GM12891 (cell line): Measurements from ENCODE around the gene ZNF341.

ENCODE experiments used
- DNase-seq: peaks from one replicate; pipeline ENCODE4 v3.0.0; 2011; ENCODE audit warnings: low spot score; ENCODE audit not compliant: insufficient read length
- FAIRE-seq: peaks from 2 replicates; lab custom pipeline; 2011; peaks lifted over from hg19 to GRCh38; lab: Jason Lieb, UNC
- PAX5 ChIP-seq: IDR thresholded peaks from 2 replicates; pipeline ENCODE4 v1.6.1; 2011; ENCODE audit warnings: low read length, moderate library complexity, mild to moderate bottlenecking; ENCODE audit not compliant: insufficient read depth, severe bottlenecking
- POLR2A ChIP-seq: IDR thresholded peaks from 2 replicates; pipeline ENCODE4 v1.6.1; 2011; ENCODE audit warnings: low read depth, low read length, control low read depth
- POLR2AphosphoS5 ChIP-seq: IDR thresholded peaks from 2 replicates; pipeline ENCODE4 v1.6.1; 2011; ENCODE audit warnings: low read depth, low read length, control low read depth
- POU2F2 ChIP-seq: IDR thresholded peaks from 2 replicates; pipeline ENCODE4 v1.6.1; 2011; ENCODE audit warnings: low read depth, mild to moderate bottlenecking, control low read depth, low read length, moderate library complexity
- SPI1 ChIP-seq: IDR thresholded peaks from 2 replicates; pipeline ENCODE4 v1.6.1; 2011; ENCODE audit warnings: low read depth, low read length, control low read depth
- TAF1 ChIP-seq: IDR thresholded peaks from 2 replicates; pipeline ENCODE4 v1.6.1; 2011; ENCODE audit warnings: low read depth, low read length, control low read depth

Gene ZNF341

GRCh38 chr20:33833333-33833732 is 101.5 kb downstream of the ZNF341 start:
- FAIRE-seq (no peak), DNase-seq (no peak)
- no peak for TF ChIP-seq TAF1
- no peak for TF ChIP-seq POU2F2
- no peak for TF ChIP-seq PAX5
- TF ChIP-seq POLR2A, result no peak
- no peak for TF ChIP-seq POLR2AphosphoS5
- TF ChIP-seq SPI1, result no peak

GRCh38 chr20:33835615-33836172 is 103.9 kb downstream of the ZNF341 start:
- no peak for DNase-seq
- no peak for TF ChIP-seq POU2F2
- no peak for TF ChIP-seq POLR2A
- no peak for TF ChIP-seq POLR2AphosphoS5
- FAIRE-seq, result no peak

- DNase-seq (no peak), FAIRE-seq (no peak)
- no peak for TF ChIP-seq TAF1
- TF ChIP-seq POLR2AphosphoS5, result no peak
- TF ChIP-seq POLR2A, result no peak
- TF ChIP-seq SPI1, result no peak
- no peak for TF ChIP-seq PAX5
- TF ChIP-seq POU2F2, result no peak
These were observed 104.5 kb downstream of the ZNF341 start for GRCh38 chr20:33836277-33836676.

GRCh38 chr20:33837096-33837830 is 105.5 kb downstream of the ZNF341 start:
- DNase-seq (no peak), FAIRE-seq (peak; percentile 59)
- no peak for TF ChIP-seq POU2F2
- TF ChIP-seq SPI1, result peak; percentile 66

- no peak for TF ChIP-seq PAX5
- no peak for TF ChIP-seq POLR2A
- no peak for TF ChIP-seq POU2F2
- TF ChIP-seq TAF1, result no peak
- TF ChIP-seq POLR2AphosphoS5, result no peak
- no peak for TF ChIP-seq SPI1
- DNase-seq, result no peak
- FAIRE-seq, result no peak
These were observed 106.5 kb downstream of the ZNF341 start for GRCh38 chr20:33838035-33838864.

- DNase-seq (no peak), FAIRE-seq (no peak)
- TF ChIP-seq POU2F2, result no peak
- TF ChIP-seq SPI1, result no peak
- TF ChIP-seq POLR2AphosphoS5, result no peak
- no peak for TF ChIP-seq PAX5
- no peak for TF ChIP-seq POLR2A
- TF ChIP-seq TAF1, result no peak
These were observed 107.8 kb downstream of the ZNF341 start for GRCh38 chr20:33839591-33839990.

GRCh38 chr20:33840160-33840559 is 108.4 kb downstream of the ZNF341 start:
- TF ChIP-seq POLR2A, result no peak
- no peak for TF ChIP-seq POLR2AphosphoS5
- no peak for TF ChIP-seq SPI1
- TF ChIP-seq PAX5, result no peak
- no peak for TF ChIP-seq POU2F2
- TF ChIP-seq TAF1, result no peak
- no peak for FAIRE-seq
- DNase-seq, result no peak

GRCh38 chr20:33840759-33841435 is 109.1 kb downstream of the ZNF341 start:
- TF ChIP-seq PAX5 (no peak), POU2F2 (no peak), POLR2A (no peak), SPI1 (no peak), TAF1 (no peak), POLR2AphosphoS5 (no peak)
- FAIRE-seq, result no peak
- no peak for DNase-seq

- no peak for DNase-seq
- TF ChIP-seq SPI1 (no peak), POLR2A (no peak), TAF1 (no peak), POLR2AphosphoS5 (no peak), POU2F2 (no peak), PAX5 (no peak)
- no peak for FAIRE-seq
These were observed 109.6 kb downstream of the ZNF341 start for GRCh38 chr20:33841436-33841799.
